ENCODE data around the gene HERC4. TPM values are rescaled to one million over a fixed set of nuclear protein-coding genes. Genes with fewer than 3 reads are reported as not detected.

Gene HERC4
- total and polyA plus RNA-seq, 2 donors (not counting 1 experiment from before 2014, with no cell fraction given) = 53.1 to 140 TPM

GRCh38 chr10:67934336-67934735, 140.7 kb downstream of the HERC4 start:
- Histone ChIP-seq H4K20me1 (ENCODE audit: control insufficient read depth, extremely low read depth, insufficient read depth, low read length) (no peaks in the 10 kb centered on the region), H3K36me3 (ENCODE audit: control insufficient read depth, insufficient read depth, low read length) (peaks cover 13% of the 10 kb centered on the region), H3K27me3 (ENCODE audit: control insufficient read depth, insufficient read depth, low read length) (no peaks in the 10 kb centered on the region), H3K27ac (ENCODE audit: insufficient read depth, low read length) (no peak overlapping the region), H3K9me3 (ENCODE audit: control insufficient read depth, insufficient read depth, low read depth, low read length) (no peaks in the 10 kb centered on the region), H2AFZ (ENCODE audit: low read length) (no peak overlapping the region), H3K9ac (ENCODE audit: insufficient read depth, low read length) (no peak overlapping the region), H3K4me3 (replicated peaks in 1 of 4; ENCODE audit: control extremely low read depth in 1 of 4, insufficient read depth in 1 of 4, low read depth in 3 of 4, low read length in 4 of 4) (no peak overlapping the region), H3K4me2 (ENCODE audit: extremely low read depth, insufficient read depth, low read length) (no peak overlapping the region), H3K79me2 (ENCODE audit: control insufficient read depth, insufficient read depth, low read length) (no peaks in the 10 kb centered on the region), H3K4me1 (ENCODE audit: control insufficient read depth, extremely low read depth, insufficient read depth, low read length) (no peaks in the 10 kb centered on the region)
- DNase-seq (ENCODE audit: low read depth in 2 of 2) = no peak
- TF ChIP-seq, protein P1, sequence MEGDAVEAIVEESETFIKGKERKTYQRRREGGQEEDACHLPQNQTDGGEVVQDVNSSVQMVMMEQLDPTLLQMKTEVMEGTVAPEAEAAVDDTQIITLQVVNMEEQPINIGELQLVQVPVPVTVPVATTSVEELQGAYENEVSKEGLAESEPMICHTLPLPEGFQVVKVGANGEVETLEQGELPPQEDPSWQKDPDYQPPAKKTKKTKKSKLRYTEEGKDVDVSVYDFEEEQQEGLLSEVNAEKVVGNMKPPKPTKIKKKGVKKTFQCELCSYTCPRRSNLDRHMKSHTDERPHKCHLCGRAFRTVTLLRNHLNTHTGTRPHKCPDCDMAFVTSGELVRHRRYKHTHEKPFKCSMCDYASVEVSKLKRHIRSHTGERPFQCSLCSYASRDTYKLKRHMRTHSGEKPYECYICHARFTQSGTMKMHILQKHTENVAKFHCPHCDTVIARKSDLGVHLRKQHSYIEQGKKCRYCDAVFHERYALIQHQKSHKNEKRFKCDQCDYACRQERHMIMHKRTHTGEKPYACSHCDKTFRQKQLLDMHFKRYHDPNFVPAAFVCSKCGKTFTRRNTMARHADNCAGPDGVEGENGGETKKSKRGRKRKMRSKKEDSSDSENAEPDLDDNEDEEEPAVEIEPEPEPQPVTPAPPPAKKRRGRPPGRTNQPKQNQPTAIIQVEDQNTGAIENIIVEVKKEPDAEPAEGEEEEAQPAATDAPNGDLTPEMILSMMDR (conservative IDR thresholded peaks at IDR 0.05 in 1 of 2, IDR thresholded peaks at IDR 0.05 in 1 of 2; ENCODE audit: low read depth in 1 of 2, low read length in 2 of 2) = no peak
- no peak for TF ChIP-seq EZH2 (IDR thresholded peaks at IDR 0.05; ENCODE audit: low read length, missing control alignments)

DNA sequence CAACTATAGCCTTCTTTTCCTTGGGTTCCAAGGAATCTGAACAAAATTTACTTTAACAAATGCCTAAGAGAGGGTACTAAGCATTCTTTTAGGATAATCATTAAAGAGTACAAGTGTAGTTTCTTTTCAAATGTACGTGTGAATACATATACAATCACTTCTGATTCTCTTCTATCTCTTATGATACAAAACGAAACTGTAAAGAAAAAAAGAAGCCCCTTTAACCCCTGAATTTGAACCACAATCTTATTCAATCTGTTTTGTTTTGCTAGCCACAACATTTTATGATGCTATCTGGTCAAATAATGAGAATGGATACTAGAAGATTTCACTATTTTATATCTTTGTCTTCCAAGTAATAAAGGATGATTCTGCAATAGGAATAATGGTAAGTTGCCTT, 141.9 kb downstream of the HERC4 start:
- Histone ChIP-seq H3K36me3 (ENCODE audit: control insufficient read depth, insufficient read depth, low read length) (peaks cover 10% of the 10 kb centered on the region), H3K9ac (ENCODE audit: insufficient read depth, low read length) (no peak overlapping the region), H3K27me3 (ENCODE audit: control insufficient read depth, insufficient read depth, low read length) (no peaks in the 10 kb centered on the region), H3K4me3 (replicated peaks in 1 of 4; ENCODE audit: control extremely low read depth in 1 of 4, insufficient read depth in 1 of 4, low read depth in 3 of 4, low read length in 4 of 4) (no peak overlapping the region), H2AFZ (ENCODE audit: low read length) (no peak overlapping the region), H3K9me3 (ENCODE audit: control insufficient read depth, insufficient read depth, low read depth, low read length) (no peaks in the 10 kb centered on the region), H3K4me2 (ENCODE audit: extremely low read depth, insufficient read depth, low read length) (no peak overlapping the region), H3K4me1 (ENCODE audit: control insufficient read depth, extremely low read depth, insufficient read depth, low read length) (no peaks in the 10 kb centered on the region), H3K79me2 (ENCODE audit: control insufficient read depth, insufficient read depth, low read length) (no peaks in the 10 kb centered on the region), H3K27ac (ENCODE audit: insufficient read depth, low read length) (no peak overlapping the region), H4K20me1 (ENCODE audit: control insufficient read depth, extremely low read depth, insufficient read depth, low read length) (no peaks in the 10 kb centered on the region)
- DNase-seq (ENCODE audit: low read depth in 2 of 2) = no peak
- TF ChIP-seq, protein P1 (conservative IDR thresholded peaks at IDR 0.05 in 1 of 2, IDR thresholded peaks at IDR 0.05 in 1 of 2; ENCODE audit: low read depth in 1 of 2, low read length in 2 of 2) = no peak
- TF ChIP-seq EZH2 (IDR thresholded peaks at IDR 0.05; ENCODE audit: low read length, missing control alignments) = no peak

GRCh38 chr10:67926951-67927350, 148.1 kb downstream of the HERC4 start:
- H3K27me3 ChIP-seq (ENCODE audit: control insufficient read depth, insufficient read depth, low read length) = no peaks in the 10 kb centered on the region
- H4K20me1 ChIP-seq (ENCODE audit: control insufficient read depth, extremely low read depth, insufficient read depth, low read length) = no peaks in the 10 kb centered on the region
- H3K4me1 ChIP-seq (ENCODE audit: control insufficient read depth, extremely low read depth, insufficient read depth, low read length) = no peaks in the 10 kb centered on the region
- TF ChIP-seq, protein P1 (conservative IDR thresholded peaks at IDR 0.05 in 1 of 2, IDR thresholded peaks at IDR 0.05 in 1 of 2; ENCODE audit: low read depth in 1 of 2, low read length in 2 of 2) = no peak
- TF ChIP-seq EZH2 (IDR thresholded peaks at IDR 0.05; ENCODE audit: low read length, missing control alignments) = no peak
- H3K9ac ChIP-seq (ENCODE audit: insufficient read depth, low read length) = no peak overlapping the region
- H3K4me2 ChIP-seq (ENCODE audit: extremely low read depth, insufficient read depth, low read length) = no peak overlapping the region
- no peak overlapping the region for H2AFZ ChIP-seq (ENCODE audit: low read length)
- no peak overlapping the region for H3K27ac ChIP-seq (ENCODE audit: insufficient read depth, low read length)
- peaks cover 11% of the 10 kb centered on the region for H3K36me3 ChIP-seq (ENCODE audit: control insufficient read depth, insufficient read depth, low read length)
- no peak overlapping the region for H3K4me3 ChIP-seq (replicated peaks in 1 of 4; ENCODE audit: control extremely low read depth in 1 of 4, insufficient read depth in 1 of 4, low read depth in 3 of 4, low read length in 4 of 4)
- H3K9me3 ChIP-seq (ENCODE audit: control insufficient read depth, insufficient read depth, low read depth, low read length) = no peaks in the 10 kb centered on the region
- DNase-seq (ENCODE audit: low read depth in 2 of 2) = peak in 1 of 2 donors; percentile 32
- H3K79me2 ChIP-seq (ENCODE audit: control insufficient read depth, insufficient read depth, low read length) = no peaks in the 10 kb centered on the region

Measured in fibroblast of lung (primary cell).